Epidermal melanocyte (primary cell): ENCODE measurements around the gene USP25.

Experiments
- DNase-seq: peaks from one replicate; pipeline ENCODE4 v3.0.0; 2011; ENCODE audit warnings: low spot score; ENCODE audit not compliant: insufficient read length

Gene USP25

DNA sequence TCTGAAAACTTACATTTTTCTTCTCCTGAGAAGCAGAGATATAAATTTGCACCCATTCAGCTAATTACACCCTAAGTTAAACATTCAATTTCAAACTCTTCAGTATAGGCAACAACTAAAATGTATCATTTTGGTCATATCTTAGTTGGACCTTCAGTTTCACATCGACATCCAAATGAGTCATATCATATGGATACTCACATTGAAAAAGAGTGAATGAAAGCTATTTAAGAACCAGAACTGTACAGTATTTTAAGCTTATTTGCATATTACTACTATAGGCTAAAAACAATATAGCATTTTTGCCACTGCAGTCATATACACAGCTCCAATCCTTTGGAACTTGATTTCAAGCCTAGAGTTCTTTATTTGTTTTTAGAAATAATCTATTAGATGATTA, 33.6 kb downstream of the USP25 start:
- DNase-seq = no peak

DNA sequence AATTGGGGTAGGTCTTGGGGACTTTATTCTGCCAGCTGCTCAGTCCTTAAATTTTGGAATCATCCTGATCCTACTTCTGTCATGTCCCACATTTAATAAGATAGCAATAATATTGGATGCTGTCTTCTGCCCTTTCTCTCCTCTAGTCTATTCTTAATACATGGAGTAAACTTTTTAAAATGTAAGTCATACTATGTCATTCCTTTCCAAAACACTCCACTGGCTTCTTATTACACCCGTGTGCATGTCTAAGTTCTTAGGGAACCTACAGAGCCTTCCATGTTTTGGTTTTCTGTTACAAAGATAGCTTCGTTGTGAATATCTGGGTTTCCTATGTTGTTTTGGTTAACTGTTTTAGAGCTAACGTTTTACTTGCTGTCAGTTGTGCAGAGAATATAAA, 35.1 kb downstream of the USP25 start:
- DNase-seq = no peak

DNA sequence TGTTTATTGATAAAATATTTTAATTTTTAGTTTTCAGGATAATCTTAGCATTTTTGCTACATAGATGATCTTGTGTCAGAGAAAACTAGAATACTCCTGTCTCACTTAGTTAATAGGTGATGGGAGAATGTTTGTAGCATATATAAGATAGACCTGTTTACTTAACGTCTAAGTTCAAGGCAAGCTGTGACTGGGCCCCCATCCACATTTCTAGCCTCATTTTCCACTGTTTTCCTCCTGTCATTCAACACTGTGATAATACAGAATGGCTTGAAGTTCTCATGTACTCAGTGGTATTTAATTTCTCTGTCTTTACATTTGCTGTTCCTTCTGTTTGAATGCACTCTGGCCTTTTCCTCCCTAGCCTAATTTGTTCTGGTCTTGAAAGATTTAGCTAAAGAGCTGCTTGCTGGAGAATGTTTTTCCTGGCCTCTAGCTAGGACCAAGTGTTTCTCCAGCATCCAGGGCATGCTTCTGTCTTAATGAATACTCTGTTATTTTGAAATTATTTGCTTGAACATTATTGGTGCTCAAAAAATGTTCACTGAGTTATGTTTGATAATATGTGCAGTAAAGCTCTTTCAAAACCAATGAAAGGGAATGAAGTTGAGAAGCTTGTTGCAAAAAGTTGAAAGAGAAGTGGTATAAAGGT, 37.3 kb downstream of the USP25 start:
- no peak for DNase-seq

DNA sequence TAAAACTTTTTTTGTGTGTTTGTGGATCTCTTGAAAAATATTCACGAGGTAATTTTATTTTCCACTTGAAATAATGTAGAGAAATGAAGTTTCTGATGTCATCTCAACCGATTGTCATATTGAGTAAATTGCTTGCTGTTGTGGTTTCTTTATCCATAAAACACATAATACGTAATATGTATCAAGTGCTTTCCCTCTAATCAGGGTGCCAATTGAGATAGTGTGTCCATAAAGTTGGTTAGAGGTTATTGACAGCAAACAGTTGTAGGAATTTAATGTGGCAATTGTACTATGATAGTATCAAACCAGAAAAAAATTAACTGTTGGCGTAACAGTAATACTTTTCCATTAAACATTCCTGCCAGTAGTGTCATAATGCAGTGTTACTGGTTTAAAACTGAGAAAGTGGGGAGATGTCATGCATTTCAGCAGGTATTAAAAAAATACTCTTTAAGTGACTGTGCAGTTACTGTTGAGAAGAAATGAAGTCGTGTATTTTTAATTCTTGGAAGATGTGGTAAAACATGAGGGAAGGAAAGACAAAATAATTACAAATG, 38.3 kb downstream of the USP25 start:
- DNase-seq = no peak

DNA sequence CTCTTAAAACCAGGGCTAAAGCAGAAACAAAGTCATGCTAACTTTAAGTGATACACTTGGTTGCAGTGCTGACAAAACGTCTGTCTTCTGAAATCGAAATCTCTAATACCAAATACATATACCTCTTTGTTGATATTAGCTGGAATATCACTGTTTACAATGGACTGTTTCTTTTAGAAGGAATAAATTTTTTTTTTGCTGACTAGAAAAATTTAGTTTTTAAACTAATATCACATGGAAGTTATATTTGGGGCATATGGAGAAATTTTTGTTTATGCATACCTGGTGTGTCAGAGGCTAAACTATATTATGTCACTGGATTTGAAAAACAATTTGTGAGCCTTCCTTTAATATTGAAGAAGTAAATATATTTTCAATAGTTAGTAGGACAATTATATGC, 39.1 kb downstream of the USP25 start:
- no peak for DNase-seq

DNA sequence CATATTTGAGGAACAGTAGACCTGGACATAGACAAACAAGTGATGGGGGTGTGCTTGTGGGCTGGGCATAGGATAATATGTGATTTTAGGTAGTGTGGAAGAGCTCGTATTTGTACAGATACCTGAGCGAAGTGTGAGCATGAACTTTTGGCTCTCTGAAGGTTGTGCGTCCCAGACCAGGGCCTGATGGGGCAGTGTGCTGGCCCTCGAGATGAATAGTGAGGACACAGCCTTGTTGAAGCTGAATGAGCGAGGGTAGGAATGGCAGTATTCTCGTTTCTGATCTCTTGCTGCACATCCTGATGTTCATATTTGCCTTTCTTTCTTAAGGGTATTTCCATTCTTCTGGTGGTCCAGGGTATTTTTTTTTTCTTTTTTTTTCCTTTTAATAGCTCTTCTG, 41.5 kb downstream of the USP25 start:
- DNase-seq = no peak

DNA sequence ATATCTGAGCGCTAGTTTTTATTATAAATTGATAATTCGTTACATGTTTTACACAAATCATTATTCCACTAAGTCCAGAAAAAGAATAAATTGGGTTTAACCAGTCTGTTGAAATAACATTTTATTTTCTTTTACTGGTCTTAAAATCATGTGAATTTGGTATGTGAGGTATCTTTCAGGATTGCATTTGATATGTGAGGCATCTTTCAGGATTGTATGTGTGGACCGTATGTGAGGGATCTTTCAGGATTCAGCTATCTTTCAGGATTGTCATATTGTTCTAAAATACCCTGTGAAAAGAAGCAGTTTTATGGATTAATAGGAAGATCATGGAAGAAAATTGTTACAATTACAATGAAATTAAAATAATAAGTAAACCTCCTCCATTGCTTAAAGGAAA, 42.9 kb downstream of the USP25 start:
- no peak for DNase-seq

DNA sequence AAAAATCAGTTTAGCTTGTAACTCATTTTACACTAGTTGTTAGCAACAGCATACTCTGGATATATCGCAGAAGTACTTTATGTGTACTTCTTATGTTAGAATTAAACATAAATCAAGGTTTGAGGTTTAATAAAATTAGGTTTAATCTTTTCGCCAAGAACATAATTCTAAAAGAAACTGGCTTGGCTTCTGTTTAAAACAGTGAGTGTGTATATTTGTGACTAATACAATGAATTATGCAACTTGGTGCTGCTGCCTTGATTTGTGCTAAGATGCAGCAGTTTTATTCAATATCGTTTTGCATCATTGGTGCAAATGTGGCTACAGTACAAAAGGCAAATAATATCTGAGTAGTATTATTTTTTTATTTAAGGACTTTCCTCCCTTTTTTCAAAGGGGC, 44.8 kb downstream of the USP25 start:
- DNase-seq = no peak

DNA sequence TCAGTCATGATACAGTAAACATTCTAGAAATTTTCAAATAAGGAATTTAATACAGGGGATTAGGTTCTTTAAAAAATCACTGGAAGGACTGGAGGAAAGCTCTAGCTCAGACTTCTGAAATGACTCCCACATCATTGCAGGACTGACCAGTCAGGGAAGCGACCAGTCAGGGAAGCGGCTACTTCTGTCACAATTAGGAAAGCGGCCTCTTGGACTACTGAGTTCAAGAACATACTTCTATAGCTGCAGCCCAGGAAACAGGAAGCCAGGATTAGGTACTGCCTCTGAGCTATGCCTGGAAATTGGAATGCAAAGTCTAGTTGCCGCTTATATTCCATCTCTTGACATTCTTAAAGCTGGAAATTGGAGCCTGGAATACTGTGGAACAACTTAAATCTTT, 45.5 kb downstream of the USP25 start:
- DNase-seq = no peak

DNA sequence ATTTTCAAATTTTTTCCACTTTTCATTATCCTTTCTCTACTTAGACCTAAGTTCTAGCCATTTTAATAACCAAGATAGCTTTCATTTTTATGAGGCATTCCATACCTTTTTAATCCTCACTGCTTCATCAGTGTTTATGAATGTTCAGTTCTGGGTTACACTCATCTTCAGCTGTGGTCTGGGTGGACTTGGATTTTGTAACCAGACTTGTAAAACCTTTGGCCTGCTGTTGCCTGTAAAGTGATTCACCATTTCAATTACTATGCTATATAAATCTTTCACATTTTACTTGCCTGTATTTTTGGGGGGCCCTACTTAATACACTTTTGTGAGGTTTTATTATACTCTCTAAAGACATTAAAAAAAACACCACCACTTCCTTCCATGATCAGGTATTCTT, 46.2 kb downstream of the USP25 start:
- no peak for DNase-seq

DNA sequence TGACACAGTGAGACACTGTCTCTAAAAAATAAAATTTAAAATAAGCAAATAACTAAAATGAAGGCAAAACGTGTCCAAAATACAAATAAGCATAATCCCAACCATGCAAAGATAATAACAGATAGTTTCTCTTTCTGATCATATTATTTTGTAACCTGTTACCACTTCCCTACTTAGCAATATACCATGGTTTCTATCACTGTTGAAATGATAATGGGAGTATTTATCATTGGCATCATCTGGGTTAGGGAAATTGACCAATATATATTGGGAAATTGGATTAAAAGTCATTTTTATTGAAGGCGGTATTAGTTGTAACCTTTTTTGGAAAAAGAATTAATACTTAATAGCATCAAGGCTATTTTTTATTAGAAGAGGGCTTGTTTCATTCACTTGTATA, 47.0 kb downstream of the USP25 start:
- DNase-seq = no peak

DNA sequence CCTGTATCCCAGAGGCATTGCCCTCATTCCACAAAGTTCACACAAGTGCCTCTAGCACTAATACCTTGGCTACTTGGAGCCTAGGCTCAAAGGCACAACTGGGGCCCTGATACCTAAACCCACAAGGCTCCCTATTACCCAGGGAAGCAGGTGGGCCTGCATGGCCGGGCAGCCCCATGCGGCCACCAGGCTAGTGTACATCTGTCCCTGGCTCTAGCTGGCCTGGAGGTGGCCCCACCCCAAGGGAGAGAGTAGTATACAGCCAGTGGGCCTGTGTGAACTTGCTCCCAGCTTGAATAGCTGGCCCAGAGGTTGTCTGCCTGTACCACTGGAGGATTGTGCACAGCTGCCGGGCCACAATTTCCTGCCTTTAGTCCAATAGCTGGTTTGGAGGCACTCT, 52.2 kb downstream of the USP25 start:
- no peak for DNase-seq

DNA sequence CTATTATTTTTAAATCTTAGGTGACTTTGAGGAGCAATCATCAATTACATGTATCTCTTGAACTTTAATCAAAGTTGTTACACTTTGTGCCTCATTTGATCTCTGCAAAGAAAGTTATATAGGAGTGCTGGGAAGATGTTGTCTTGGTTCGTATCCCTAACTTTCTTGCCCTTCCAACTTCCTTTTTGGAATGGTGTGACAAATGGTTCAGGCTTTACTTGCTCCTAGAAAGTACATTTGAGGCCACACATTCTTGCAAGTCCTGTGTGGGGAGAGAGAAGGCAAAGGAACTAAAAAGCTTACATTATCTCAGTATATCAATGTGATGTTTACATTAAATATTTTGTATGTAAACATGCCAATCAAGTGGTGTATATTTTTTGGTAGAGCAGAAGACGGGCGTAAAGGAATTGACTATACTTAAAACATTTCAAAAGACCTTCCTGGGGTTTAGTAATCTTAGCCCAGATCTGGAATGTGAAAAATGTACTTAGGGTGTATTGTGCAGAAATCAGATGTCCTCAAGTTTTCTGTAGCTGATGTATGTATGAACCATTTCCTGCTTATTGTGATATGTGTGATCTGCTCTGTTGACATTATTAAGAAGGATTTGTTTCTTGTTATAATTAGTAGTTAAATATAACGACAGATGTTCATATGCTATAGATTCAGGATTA, 59.2 kb downstream of the USP25 start:
- peak; percentile 20 for DNase-seq

DNA sequence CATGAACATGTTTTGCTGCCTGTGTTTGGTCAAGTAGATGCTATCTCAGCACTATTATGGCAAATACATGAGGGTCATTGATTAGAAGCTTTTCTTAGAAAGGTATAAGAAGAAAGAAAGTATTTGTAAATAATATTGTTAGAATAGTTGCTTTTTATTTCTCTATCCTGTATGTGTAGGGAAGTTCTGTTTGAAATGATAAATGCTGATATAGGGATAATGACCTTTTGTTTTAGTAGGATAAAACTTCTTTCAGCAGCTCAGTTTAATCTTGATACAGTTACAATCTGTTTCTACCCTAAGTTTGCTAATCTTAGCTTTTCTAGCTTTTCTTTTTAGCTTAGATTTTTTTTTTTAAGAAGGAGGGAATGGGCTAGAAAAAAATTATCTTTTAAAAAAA, 63.3 kb downstream of the USP25 start:
- no peak for DNase-seq

DNA sequence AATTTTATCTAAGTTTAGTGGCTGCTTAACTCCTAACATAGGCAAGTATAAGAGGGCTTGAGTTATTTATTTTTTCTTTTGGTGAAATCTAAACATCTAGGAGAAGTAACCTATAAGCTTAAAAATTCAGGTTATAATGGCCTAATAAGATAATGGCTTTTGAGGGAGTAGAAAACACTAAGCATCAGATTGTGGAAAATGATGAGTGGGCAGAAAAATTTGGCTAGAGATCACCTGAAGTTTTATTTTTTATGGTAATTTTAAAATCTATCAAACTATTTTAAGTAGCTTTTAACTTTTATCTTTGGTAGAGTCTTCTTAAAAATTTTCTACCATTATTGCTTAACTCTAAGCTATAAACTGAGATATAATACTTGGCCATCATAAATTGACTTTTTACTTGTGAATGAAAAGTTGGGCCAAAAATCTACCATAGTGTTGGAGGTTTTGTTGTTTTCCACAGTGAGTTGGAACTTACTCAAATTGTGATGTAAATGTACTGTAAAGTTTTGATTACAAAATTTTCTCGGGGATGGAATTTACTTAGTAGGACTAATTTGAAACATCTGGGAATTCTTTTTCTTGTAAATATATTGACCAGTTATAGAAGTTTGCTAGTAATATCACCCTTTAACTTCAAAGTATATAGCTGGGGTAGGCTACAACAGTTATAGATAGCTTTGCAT, 63.9 kb downstream of the USP25 start:
- DNase-seq = no peak

DNA sequence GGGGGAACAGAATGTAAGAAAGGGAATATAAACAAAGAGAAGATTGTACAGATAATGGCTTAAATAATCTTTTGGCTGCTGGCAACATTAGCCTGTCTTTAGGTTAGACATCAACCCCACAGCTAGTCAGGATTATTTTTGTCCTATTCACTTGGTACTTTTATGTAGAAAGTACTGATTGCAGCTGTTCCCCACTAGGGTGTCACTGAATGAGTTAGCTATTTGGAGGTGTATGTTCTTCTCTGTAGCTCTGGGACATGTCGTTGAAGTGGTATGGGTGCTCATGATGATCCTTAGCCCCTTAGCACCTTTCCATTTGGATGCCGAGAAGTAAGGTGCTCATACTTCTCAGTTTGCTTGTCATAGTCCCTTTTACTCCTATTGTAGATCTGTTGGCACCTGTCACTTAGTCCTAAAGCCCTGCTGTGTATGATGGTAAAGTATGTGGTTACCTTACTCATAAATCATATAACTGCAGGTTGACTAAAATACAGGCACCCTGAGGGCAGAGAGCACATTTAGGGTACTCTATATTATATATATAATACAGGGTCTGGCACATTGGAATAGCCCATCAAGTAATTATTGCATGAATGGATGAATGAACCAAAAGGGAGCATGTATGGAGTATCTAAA, 64.6 kb downstream of the USP25 start:
- no peak for DNase-seq

DNA sequence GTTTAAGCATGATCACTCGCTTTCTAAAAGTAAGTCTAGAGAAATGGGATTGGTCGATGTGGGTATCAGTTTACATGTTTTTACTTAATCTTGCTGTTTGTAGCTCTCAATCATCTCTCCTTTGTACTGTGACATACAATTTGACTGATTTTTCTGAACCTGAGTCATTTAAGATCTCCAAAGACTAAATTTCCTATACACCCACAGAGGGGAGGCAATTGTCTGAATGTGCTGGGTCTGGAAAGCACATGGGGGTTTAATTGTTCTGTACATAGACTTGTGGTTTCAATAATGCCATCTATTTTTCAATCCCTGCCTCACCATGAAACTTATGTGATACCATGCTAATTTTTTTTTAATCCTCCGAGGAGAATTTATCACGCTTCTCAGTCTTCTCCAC, 65.8 kb downstream of the USP25 start:
- DNase-seq = no peak

DNA sequence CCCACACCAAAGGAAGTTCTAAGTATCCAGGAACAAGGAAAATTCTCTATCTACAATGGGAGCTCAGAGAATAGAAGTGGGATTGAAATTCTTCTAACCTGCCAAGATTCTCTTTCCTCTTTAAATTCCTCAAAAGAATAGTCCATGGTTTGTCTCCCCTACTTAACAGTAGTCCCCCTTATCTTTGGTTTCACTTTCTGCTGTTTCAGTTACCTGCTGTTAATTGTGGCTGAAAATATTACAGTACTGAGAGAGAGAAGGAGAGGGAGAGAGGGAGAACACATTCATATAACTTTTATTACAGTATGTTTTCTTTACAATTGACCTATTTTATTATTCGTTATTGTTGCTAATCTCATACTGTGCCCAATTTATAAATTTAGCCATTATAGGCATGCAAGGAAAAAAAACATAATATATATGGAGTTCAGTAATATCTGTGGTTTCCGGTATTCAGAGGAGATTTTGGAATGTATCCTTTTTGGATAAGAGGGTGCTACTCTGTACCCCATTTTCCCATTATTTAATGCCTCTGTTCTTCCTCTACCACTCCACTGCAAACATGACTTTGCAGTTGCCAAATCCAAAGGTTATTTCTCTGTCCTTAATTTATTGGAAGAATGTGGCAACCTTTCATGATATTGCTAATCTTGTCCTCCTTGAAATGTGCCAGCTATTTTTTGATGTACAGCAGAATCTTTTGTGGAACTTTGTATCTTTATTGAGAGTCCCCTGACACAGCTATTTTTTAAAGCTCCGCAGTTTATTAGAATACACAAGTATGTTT, 68.0 kb downstream of the USP25 start:
- DNase-seq = no peak

DNA sequence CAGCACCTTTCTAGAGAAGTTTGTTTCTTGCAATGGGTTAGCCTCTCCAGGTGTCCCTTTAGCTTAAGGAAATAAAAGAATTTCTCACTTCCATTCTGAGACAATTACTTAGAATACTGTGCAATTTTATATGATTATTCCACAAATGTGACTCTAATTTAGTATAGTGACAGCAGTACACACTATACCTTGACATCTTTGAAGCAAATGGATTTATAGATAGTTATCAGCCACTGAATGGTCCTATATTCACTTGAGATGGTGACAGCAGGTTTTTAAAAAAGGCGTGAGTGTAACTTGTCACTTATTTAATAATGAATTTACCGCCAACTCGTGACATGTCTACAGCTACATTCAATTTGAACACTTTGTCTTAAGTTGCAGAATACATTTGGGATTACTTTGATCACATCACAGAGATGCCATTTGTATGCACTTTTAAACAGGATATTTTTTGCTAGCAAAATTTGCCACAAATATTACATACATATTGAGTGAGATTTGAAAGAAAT, 71.6 kb downstream of the USP25 start:
- DNase-seq = no peak

DNA sequence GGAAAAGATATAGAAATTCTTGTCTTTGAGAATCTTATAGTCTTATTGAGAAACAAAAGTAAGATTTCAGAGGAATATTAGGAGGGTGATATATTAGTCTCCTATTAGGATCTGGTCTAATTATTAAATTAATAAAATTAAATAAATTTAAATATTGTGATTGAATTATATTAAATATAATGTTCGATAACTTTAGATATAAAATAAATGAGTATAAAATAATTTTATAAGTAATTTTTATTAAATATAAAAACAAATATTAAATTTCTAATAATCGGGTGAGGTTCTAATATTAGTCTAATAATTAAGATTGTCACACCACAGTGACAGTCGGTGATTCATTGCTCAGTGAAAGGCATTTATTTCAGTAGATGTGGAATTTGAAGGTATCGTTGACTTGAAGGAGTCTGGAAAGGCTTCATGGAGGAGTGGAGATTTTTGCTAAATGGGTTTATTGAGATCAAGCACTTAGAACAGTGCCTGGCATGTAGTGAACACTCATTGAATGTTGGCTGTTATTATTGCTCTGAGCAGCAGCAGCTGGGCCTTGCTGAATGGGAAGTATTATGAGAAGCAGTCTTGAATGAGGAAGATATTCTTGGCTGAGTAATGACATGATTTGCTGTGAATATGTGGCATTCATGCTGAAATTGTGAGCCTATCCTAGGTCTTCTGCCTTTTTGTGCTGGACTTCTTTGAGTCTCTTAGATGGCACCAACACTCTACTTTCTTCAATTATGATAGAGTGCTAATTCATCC, 74.6 kb downstream of the USP25 start:
- peak; percentile 25 for DNase-seq
